GM18498 (cell line): ENCODE measurements around the gene ALKBH6.

Source experiments
- ATAC-seq: cut with Tn5 transposase; IDR thresholded peaks from one replicate; pipeline ENCODE4 v1.9.1; 2021; ENCODE audit warnings: mild to moderate bottlenecking, moderate library complexity; ENCODE audit not compliant: unreplicated experiment

Gene ALKBH6

GRCh38 chr19:36030264-36031148 is 16.5 kb upstream of the ALKBH6 start:
- ATAC-seq: no peak

- ATAC-seq: no peak
Measured at GRCh38 chr19:36028313-36029041, 14.5 kb upstream of the ALKBH6 start.

- ATAC-seq: no peak
Measured at GRCh38 chr19:36027696-36028095, 13.7 kb upstream of the ALKBH6 start.

- no peak for ATAC-seq
Measured at GRCh38 chr19:36026091-36026876, 12.3 kb upstream of the ALKBH6 start.

GRCh38 chr19:36025541-36025940 is 11.5 kb upstream of the ALKBH6 start:
- no peak for ATAC-seq

- no peak for ATAC-seq
Measured at GRCh38 chr19:36023432-36023831, 9.4 kb upstream of the ALKBH6 start.

- ATAC-seq: no peak
Measured at GRCh38 chr19:36019061-36019670, 5.2 kb upstream of the ALKBH6 start.

- ATAC-seq: no peak
Measured at GRCh38 chr19:36013280-36014011, 567 bp downstream of the ALKBH6 start.

GRCh38 chr19:36010402-36010801 is 3.6 kb downstream of the ALKBH6 start:
- no peak for ATAC-seq

GRCh38 chr19:36009633-36010379 is 4.2 kb downstream of the ALKBH6 start:
- ATAC-seq: no peak

GRCh38 chr19:36009220-36009619 is 4.8 kb downstream of the ALKBH6 start:
- ATAC-seq: no peak

- ATAC-seq: no peak
Measured at GRCh38 chr19:36008336-36008978, 5.6 kb downstream of the ALKBH6 start, which contains the start of gene SYNE4. Gene SYNE4 (minus strand): TSS chr19:36008813. CDS start chr19:36008681, 132 bp downstream.

GRCh38 chr19:36006955-36007354 is 7.1 kb downstream of the ALKBH6 start:
- no peak for ATAC-seq

GRCh38 chr19:36003284-36003683 is 10.7 kb downstream of the ALKBH6 start:
- ATAC-seq: no peak

- no peak for ATAC-seq
Measured at GRCh38 chr19:36001605-36002004, 12.4 kb downstream of the ALKBH6 start.

- no peak for ATAC-seq
Measured at GRCh38 chr19:35996777-35997176, 17.2 kb downstream of the ALKBH6 start.

GRCh38 chr19:35995048-35995993 is 18.7 kb downstream of the ALKBH6 start, which contains the start of gene SDHAF1:
Gene SDHAF1 (plus strand): TSS chr19:35995188. CDS start chr19:35995275, 87 bp downstream.
- ATAC-seq: peak; percentile 86
